Activated CD4-positive, alpha-beta T cell treated with anti-CD3 and anti-CD28 coated beads for 36 hours (primary cell): ENCODE measurements around the gene TAF11L2. TPM values are rescaled to one million over a fixed set of nuclear protein-coding genes. Genes with fewer than 3 reads are reported as not detected.
"Not testable (repeated sequence)": the region's sequence is repeated elsewhere in the genome, so short reads cannot be mapped to it uniquely, and the experiment has no call there.

Experiments used
- ATAC-seq: fragments of 200-7000 bp; cut with Tn5 transposase; one replicate; pipeline ENCODE4 v1.10.0; 2021; ENCODE audit warnings: mild to moderate bottlenecking, moderate library complexity
- CTCF ChIA-PET: fragments of 350-600 bp; sonication (Branson Sonifier 250); formaldehyde crosslinking; loops from one replicate; lab custom pipeline; 2021; ENCODE audit warnings: antibody characterized with exemption; lab: Charles Lee
- POLR2A ChIA-PET: fragments of 350-600 bp; sonication (Branson Sonifier 250); formaldehyde crosslinking; loops from one replicate; lab custom pipeline; 2021; ENCODE audit warnings: antibody characterized with exemption, inconsistent platforms; lab: Charles Lee
- DNase-seq: peaks from one replicate; pipeline ENCODE4 v3.0.0-alpha.2; 2020
- H3K27ac Mint-ChIP-seq: one replicate; pipeline ENCODE4 v1.8.0; 2021; ENCODE audit warnings: mixed read lengths
- H3K27me3 Mint-ChIP-seq: one replicate; pipeline ENCODE4 v1.8.0; 2021; ENCODE audit warnings: mixed read lengths
- H3K36me3 Mint-ChIP-seq: one replicate; pipeline ENCODE4 v1.8.0; 2021; ENCODE audit warnings: low read depth, mixed read lengths
- H3K4me1 Mint-ChIP-seq: one replicate; pipeline ENCODE4 v1.8.0; 2021; ENCODE audit warnings: mixed read lengths
- H3K4me3 Mint-ChIP-seq: one replicate; pipeline ENCODE4 v1.8.0; 2021; ENCODE audit warnings: mild to moderate bottlenecking, moderate library complexity, mixed read lengths
- H3K9me3 Mint-ChIP-seq: one replicate; pipeline ENCODE4 v1.8.0; 2021; ENCODE audit warnings: low read depth, mixed read lengths
- intact Hi-C, 2 experiments: fragments of 100-400 bp; cut with DNase I in 1 of 2; cut with micrococcal nuclease in 1 of 2; formaldehyde crosslinking; loops; one replicate each; pipeline versions ENCODE4 v1.14.2 to v1.15.1; 2022 to 2024; cut with DNase I, micrococcal nuclease
- total RNA-seq, 2 experiments: library from RNA; stranded (reverse); gene quantifications; one replicate each; pipeline ENCODE4 v1.2.3, GENCODE V29; 2021

TAF11L2 gene
- total RNA-seq, 2 experiments from 2014 or later: not detected

DNA sequence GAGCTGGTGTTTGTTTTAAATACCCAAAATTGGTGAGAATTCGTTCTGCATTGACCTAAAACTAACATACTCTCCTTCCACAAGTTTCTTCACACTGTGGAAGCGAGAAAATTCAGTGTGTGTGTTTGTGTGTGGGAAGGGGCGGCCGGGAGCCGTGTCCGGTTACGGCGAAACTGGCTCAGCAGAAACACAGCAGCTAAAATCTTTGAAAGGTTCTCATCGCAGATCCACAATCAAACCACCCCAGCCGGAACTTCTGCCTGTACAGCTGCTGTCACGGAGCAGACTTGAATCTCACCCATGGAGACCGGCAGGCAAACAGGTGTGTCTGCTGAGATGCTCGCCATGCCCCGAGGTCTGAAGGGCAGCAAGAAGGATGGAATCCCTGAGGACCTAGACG lies 30.3 kb downstream of the TAF11L2 start, which contains the start of gene TAF11L6:
Gene TAF11L6, plus strand, starts transcription at position 301 of the 400 bp plus-strand sequence.
- H3K27me3 Mint-ChIP-seq, POLR2A ChIA-PET, H3K9me3 Mint-ChIP-seq, intact Hi-C loops, ATAC-seq, H3K4me3 Mint-ChIP-seq, H3K36me3 Mint-ChIP-seq, DNase-seq, H3K4me1 Mint-ChIP-seq, H3K27ac Mint-ChIP-seq, CTCF ChIA-PET: not testable (repeated sequence)

Other genes starting within 250 kb of the TAF11L2 start
- gene TAF11L3, start 20.1 kb downstream of the TAF11L2 start, total RNA-seq: not detected
- gene TAF11L4, start 23.6 kb downstream of the TAF11L2 start, total RNA-seq: not detected
- not detected for gene TAF11L5, start 27.0 kb downstream of the TAF11L2 start, total RNA-seq
- not detected for gene TAF11L6, start 30.4 kb downstream of the TAF11L2 start, total RNA-seq
- not detected for gene TAF11L7, start 87.5 kb downstream of the TAF11L2 start, total RNA-seq
- gene TAF11L8, start 92.7 kb downstream of the TAF11L2 start, total RNA-seq: not detected
- gene TAF11L9, start 96.2 kb downstream of the TAF11L2 start, total RNA-seq: not detected
- not detected for gene TAF11L10, start 99.6 kb downstream of the TAF11L2 start, total RNA-seq
- not detected for gene TAF11L11, start 106.0 kb downstream of the TAF11L2 start, total RNA-seq
- gene TAF11L12, start 112.2 kb downstream of the TAF11L2 start, total RNA-seq: not detected
- gene TAF11L13, start 133.9 kb downstream of the TAF11L2 start, total RNA-seq: not detected
- not detected for gene TAF11L14, start 136.2 kb downstream of the TAF11L2 start, total RNA-seq